Type B pancreatic cell (in vitro differentiated cells): ENCODE results near the gene CHIA. TPM values are rescaled to one million over a fixed set of nuclear protein-coding genes. Genes with fewer than 3 reads are reported as not detected.

Source experiments
- DNase-seq: peaks from one replicate; pipeline ENCODE4 v3.0.0; 2021; ENCODE audit warnings: mixed read lengths; ENCODE audit not compliant: unreplicated experiment; ENCODE audit errors: extremely low spot score
- H3K27ac Mint-ChIP-seq: 2 replicates; pipeline ENCODE4 v1.8.0; 2021; ENCODE audit warnings: mild to moderate bottlenecking, mixed read lengths
- H3K27me3 Mint-ChIP-seq: 2 replicates; pipeline ENCODE4 v1.8.0; 2021; ENCODE audit warnings: mixed read lengths
- H3K36me3 Mint-ChIP-seq: 2 replicates; pipeline ENCODE4 v1.8.0; 2021; ENCODE audit warnings: mixed read lengths
- H3K4me1 Mint-ChIP-seq: one replicate; pipeline ENCODE4 v1.8.0; 2021; ENCODE audit warnings: mixed read lengths; ENCODE audit not compliant: unreplicated experiment
- H3K4me3 Mint-ChIP-seq: 2 replicates; pipeline ENCODE4 v1.8.0; 2021; ENCODE audit warnings: mild to moderate bottlenecking, mixed read lengths
- H3K9me3 Mint-ChIP-seq: 2 replicates; pipeline ENCODE4 v1.8.0; 2021; ENCODE audit warnings: mixed read lengths
- total RNA-seq: library from RNA; stranded (reverse); gene quantifications from 2 replicates; pipeline ENCODE4 v1.2.1, GENCODE V29; 2021; ENCODE audit warnings: low replicate concordance
- TF ChIP-seq, protein P1 (sequence below): fragments of 200-600 bp; sonication (generic); conservative IDR thresholded peaks from 2 replicates; pipeline ENCODE4 v1.5.0; 2021; ENCODE audit warnings: antibody characterized with exemption, mild to moderate bottlenecking

Gene CHIA
- total RNA-seq, 1 donor from 2014 or later: 1.9 TPM

GRCh38 chr1:111275079-111275478 is 15.6 kb upstream of the CHIA start:
- H3K4me3 Mint-ChIP-seq: no peak overlapping the region
- no peak for DNase-seq
- H3K4me1 Mint-ChIP-seq: no peaks in the 10 kb centered on the region
- TF ChIP-seq, protein P1, sequence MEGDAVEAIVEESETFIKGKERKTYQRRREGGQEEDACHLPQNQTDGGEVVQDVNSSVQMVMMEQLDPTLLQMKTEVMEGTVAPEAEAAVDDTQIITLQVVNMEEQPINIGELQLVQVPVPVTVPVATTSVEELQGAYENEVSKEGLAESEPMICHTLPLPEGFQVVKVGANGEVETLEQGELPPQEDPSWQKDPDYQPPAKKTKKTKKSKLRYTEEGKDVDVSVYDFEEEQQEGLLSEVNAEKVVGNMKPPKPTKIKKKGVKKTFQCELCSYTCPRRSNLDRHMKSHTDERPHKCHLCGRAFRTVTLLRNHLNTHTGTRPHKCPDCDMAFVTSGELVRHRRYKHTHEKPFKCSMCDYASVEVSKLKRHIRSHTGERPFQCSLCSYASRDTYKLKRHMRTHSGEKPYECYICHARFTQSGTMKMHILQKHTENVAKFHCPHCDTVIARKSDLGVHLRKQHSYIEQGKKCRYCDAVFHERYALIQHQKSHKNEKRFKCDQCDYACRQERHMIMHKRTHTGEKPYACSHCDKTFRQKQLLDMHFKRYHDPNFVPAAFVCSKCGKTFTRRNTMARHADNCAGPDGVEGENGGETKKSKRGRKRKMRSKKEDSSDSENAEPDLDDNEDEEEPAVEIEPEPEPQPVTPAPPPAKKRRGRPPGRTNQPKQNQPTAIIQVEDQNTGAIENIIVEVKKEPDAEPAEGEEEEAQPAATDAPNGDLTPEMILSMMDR: no peak
- no peaks in the 10 kb centered on the region for H3K36me3 Mint-ChIP-seq
- no peaks in the 10 kb centered on the region for H3K27me3 Mint-ChIP-seq
- H3K27ac Mint-ChIP-seq: no peak overlapping the region
- H3K9me3 Mint-ChIP-seq: no peaks in the 10 kb centered on the region

- TF ChIP-seq, protein P1: no peak
- Mint-ChIP-seq H3K4me3 (no peak overlapping the region), H3K27ac (no peak overlapping the region), H3K27me3 (no peaks in the 10 kb centered on the region), H3K4me1 (no peaks in the 10 kb centered on the region), H3K9me3 (no peaks in the 10 kb centered on the region), H3K36me3 (no peaks in the 10 kb centered on the region)
- DNase-seq: no peak
Measured at GRCh38 chr1:111275780-111276433, 14.7 kb upstream of the CHIA start.

DNA sequence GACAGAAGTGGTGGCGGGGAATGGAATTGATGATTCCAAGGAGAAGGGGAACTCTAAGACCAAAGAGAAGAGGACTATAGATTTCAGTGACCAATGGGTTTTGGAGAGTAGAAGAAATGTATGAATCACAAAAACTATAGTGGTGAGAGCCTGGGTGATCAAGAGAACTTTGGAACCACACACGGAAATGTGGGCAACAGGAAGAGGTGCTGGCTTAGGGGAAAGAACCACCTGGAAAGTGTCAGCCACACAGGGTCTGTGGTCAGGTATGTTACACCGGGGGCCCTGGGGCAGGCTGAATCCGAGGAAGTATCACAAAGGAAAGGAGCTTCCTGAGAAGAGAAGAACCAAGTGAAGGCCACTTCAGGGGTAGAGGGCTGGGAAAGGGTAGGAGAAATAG is 11.5 kb upstream of the CHIA start:
- no peak for DNase-seq
- H3K27ac Mint-ChIP-seq: no peak overlapping the region

DNA sequence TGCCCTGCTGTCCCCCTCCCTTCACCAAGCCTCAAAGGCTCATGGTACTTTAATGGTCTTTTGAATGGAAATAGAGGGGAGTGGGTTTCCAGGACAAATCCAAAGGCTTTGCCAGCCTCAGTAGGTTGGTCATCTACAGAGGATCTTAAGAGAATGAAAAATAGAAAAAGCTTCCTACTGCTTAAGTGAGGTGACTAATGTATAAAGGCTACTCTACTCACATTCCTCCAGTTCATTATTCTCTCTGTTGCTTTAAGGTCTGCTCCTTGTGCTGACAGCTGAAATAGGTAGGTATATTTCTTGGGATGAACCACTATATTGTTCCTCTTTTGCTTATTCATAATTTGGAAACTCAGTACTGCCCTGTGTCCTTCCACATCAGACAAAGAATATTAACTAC is 10.4 kb upstream of the CHIA start:
- H3K36me3 Mint-ChIP-seq: no peaks in the 10 kb centered on the region
- no peak for DNase-seq
- no peaks in the 10 kb centered on the region for H3K4me1 Mint-ChIP-seq
- H3K4me3 Mint-ChIP-seq: no peak overlapping the region
- no peak overlapping the region for H3K27ac Mint-ChIP-seq
- H3K9me3 Mint-ChIP-seq: no peaks in the 10 kb centered on the region
- TF ChIP-seq, protein P1: no peak
- H3K27me3 Mint-ChIP-seq: no peaks in the 10 kb centered on the region

More for the DNA sequence above, 11.5 kb upstream of the CHIA start:
- Mint-ChIP-seq H3K4me3 (no peak overlapping the region), H3K4me1 (no peaks in the 10 kb centered on the region), H3K36me3 (no peaks in the 10 kb centered on the region), H3K27me3 (no peaks in the 10 kb centered on the region), H3K9me3 (no peaks in the 10 kb centered on the region)
- TF ChIP-seq, protein P1: no peak

- DNase-seq: no peak
- TF ChIP-seq, protein P1: no peak
- Mint-ChIP-seq H3K9me3 (no peaks in the 10 kb centered on the region), H3K27me3 (no peaks in the 10 kb centered on the region), H3K27ac (peak overlapping the region; percentile 62), H3K4me3 (no peak overlapping the region), H3K4me1 (no peaks in the 10 kb centered on the region), H3K36me3 (no peaks in the 10 kb centered on the region)
Measured at GRCh38 chr1:111281411-111281810, 9.2 kb upstream of the CHIA start.
